Ovary (tissue), 9 donors: ENCODE data around the gene ZNF148. TPM values are rescaled to one million over a fixed set of nuclear protein-coding genes. Genes with fewer than 3 reads are reported as not detected.

ENCODE experiments used
- DNase-seq, 5 donors: peaks; one replicate each; pipeline ENCODE4 v3.0.0-alpha.2; 2019 to 2020
- H3K27ac ChIP-seq, 2 donors: fragments of 200-600 bp; one replicate each; pipeline versions ENCODE4 v1.5.1 to v1.8.0; 2019 to 2022
- H3K27me3 ChIP-seq: fragments of 200-600 bp; one replicate; pipeline ENCODE4 v1.8.0; 2022
- H3K36me3 ChIP-seq: fragments of 200-600 bp; sonication (generic); one replicate; pipeline ENCODE4 v1.5.1; 2019
- H3K4me1 ChIP-seq: one replicate; pipeline ENCODE4 v1.8.1; 2013; ENCODE audit warnings: mild to moderate bottlenecking, moderate library complexity; ENCODE audit not compliant: insufficient read depth
- H3K4me3 ChIP-seq: fragments of 200-600 bp; sonication (generic); one replicate; pipeline ENCODE4 v1.5.1; 2017
- H3K9me3 ChIP-seq, 2 donors: fragments of 200-600 bp in 1 of 2; sonication (generic) in 1 of 2; one replicate each; pipeline versions ENCODE4 v1.5.1 to v1.8.1; 2013 to 2019; ENCODE audit warnings: mild to moderate bottlenecking in 1 of 2, moderate library complexity in 1 of 2
- CTCF ChIP-seq, 3 donors: fragments of 450-650 bp in 2 of 3; fragments of 200-600 bp in 1 of 3; IDR thresholded peaks; one replicate each; pipeline versions ENCODE4 v1.5.1 to v1.8.0; 2016 to 2022; ENCODE audit warnings: antibody characterized with exemption in 3 of 3, mild to moderate bottlenecking in 1 of 3
- EP300 ChIP-seq: sonication (generic); formaldehyde crosslinking; IDR thresholded peaks from one replicate; pipeline ENCODE4 v1.6.1; 2017; ENCODE audit warnings: antibody characterized with exemption
- POLR2A ChIP-seq: fragments of 450-650 bp; IDR thresholded peaks from one replicate; pipeline ENCODE4 v1.6.1; 2017; ENCODE audit warnings: antibody characterized with exemption, mild to moderate bottlenecking, moderate library complexity
- WGBS, 3 donors: extraction: QIAGEN DNeasy Blood & Tissue Kit in 1 of 3; methylation state at CpG; one replicate each; pipeline versions ENCODE4 v1.1.5 to v1.1.7; 2013 to 2017; 5-methylcytosine and 5-hydroxymethylcytosine counted together
- intact Hi-C, 4 donors: fragments of 100-400 bp; cut with DNase I; formaldehyde crosslinking; loops; one replicate each; pipeline versions ENCODE4 v1.11.0 to v1.15.1; 2022 to 2023
- polyA plus RNA-seq, 2 donors: library from polyadenylated mRNA; stranded (reverse); fragments of 200-250 nt in 1 of 2; fragments of 350-450 nt in 1 of 2; fragmentation: Illumina TruSeq in 1 of 2; extraction: RNeasy Lipid Tissue Mini Kit (QIAGEN cat#74804) in 1 of 2; gene quantifications; one replicate each; pipeline ENCODE4 v1.2.3, GENCODE V29; 2013 to 2014
- total RNA-seq, 7 donors: library from RNA; depleted of rRNA in 2 of 7; stranded (reverse); fragments of >200 nt in 2 of 7; fragmentation: NEBNext Ultra II Directional in 3 of 7; extraction: Animal tissue kit (Norgen Biotek cat#: 25700) in 3 of 7; gene quantifications; one replicate each; pipeline versions ENCODE4 v1.1.0 to v1.2.4, GENCODE V29; 2016 to 2023
- donor health status: DM: no; HTN: no; CAD: no; lungs with moderate emphysema.
- donor health status: DM: no; HTN: no; CAD: no.
- donor health status: Bipolar disorder and iron deficiency.
- donor health status: DM: yes; HTN: yes; CAD: no.
- donor health status: DM: no; HTN: no; CAD: no.
- donor health status: DM: yes; HTN: yes; CAD: no.

Gene ZNF148
- total and polyA plus RNA-seq, 9 donors = 9.1 to 98.8 (median 66.8) TPM

- H3K27ac ChIP-seq = no peak overlapping the region
- H3K4me1 ChIP-seq = no peaks in the 10 kb centered on the region
- H3K4me3 ChIP-seq = no peak overlapping the region
- no peak for DNase-seq
- 57 to 60% (median 58%) methylated on average over 3 of the region's 3 CpGs for WGBS, 3 donors
- intact Hi-C loops = loop anchor here in 1 of 4 donors (10.0 kb wide), 1 partner anchor 203 kb away; no protein-coding TSS in a partner anchor
- no peak for TF ChIP-seq POLR2A
- TF ChIP-seq EP300 = no peak
- no peak for TF ChIP-seq CTCF (IDR thresholded peaks at IDR 0.05)
- no peaks in the 10 kb centered on the region for H3K9me3 ChIP-seq
- H3K27me3 ChIP-seq = no peaks in the 10 kb centered on the region
- H3K36me3 ChIP-seq = no peaks in the 10 kb centered on the region
These were observed 143.2 kb downstream of the ZNF148 start for GRCh38 chr3:125231895-125232294.

GRCh38 chr3:125229707-125230106 is 145.4 kb downstream of the ZNF148 start:
- no peak for DNase-seq
- no peaks in the 10 kb centered on the region for H3K4me1 ChIP-seq
- H3K27me3 ChIP-seq = no peaks in the 10 kb centered on the region
- intact Hi-C loops = loop anchor here in 1 of 4 donors (10.0 kb wide), 1 partner anchor 205 kb away; no protein-coding TSS in a partner anchor
- TF ChIP-seq CTCF (IDR thresholded peaks at IDR 0.05) (no peak), EP300 (no peak), POLR2A (no peak)
- H3K36me3 ChIP-seq = no peaks in the 10 kb centered on the region
- WGBS, 3 donors = 96 to 100% (median 97%) methylated on average over 1 of the region's 1 CpG
- no peak overlapping the region for H3K4me3 ChIP-seq
- no peaks in the 10 kb centered on the region for H3K9me3 ChIP-seq
- H3K27ac ChIP-seq = no peak overlapping the region

GRCh38 chr3:125229168-125229567 is 146.0 kb downstream of the ZNF148 start:
- intact Hi-C loops = no loop called here
- Histone ChIP-seq H3K4me3 (no peak overlapping the region), H3K9me3 (no peaks in the 10 kb centered on the region), H3K27me3 (no peaks in the 10 kb centered on the region), H3K36me3 (no peaks in the 10 kb centered on the region), H3K4me1 (no peaks in the 10 kb centered on the region), H3K27ac (no peak overlapping the region)
- 76 to 85% (median 84%) methylated on average over 7 of the region's 7 CpGs for WGBS, 3 donors
- TF ChIP-seq EP300 (no peak), CTCF (IDR thresholded peaks at IDR 0.05) (no peak), POLR2A (no peak)
- no peak for DNase-seq

- no peak overlapping the region for H3K4me3 ChIP-seq
- no peaks in the 10 kb centered on the region for H3K36me3 ChIP-seq
- intact Hi-C loops = no loop called here
- 42 to 67% (median 48%) methylated on average over 3 of the region's 3 CpGs for WGBS, 3 donors
- no peak overlapping the region for H3K27ac ChIP-seq
- no peaks in the 10 kb centered on the region for H3K9me3 ChIP-seq
- H3K27me3 ChIP-seq = no peaks in the 10 kb centered on the region
- no peaks in the 10 kb centered on the region for H3K4me1 ChIP-seq
- DNase-seq = no peak
- TF ChIP-seq POLR2A (no peak), CTCF (IDR thresholded peaks at IDR 0.05) (no peak), EP300 (no peak)
These were observed 153.3 kb downstream of the ZNF148 start for GRCh38 chr3:125221831-125222230.
